ENCODE results near the gene BANP.
"Not testable (repeated sequence)": the region's sequence is repeated elsewhere in the genome, so short reads cannot be mapped to it uniquely, and the experiment has no call there.

The BANP gene

GRCh38 chr16:87950765-87951551 lies at the start of gene BANP:
BANP (plus strand) TSS chr16:87951434; CDS start chr16:87975116, 23,682 bp downstream.
- peak; percentile 98 for DNase-seq (ENCODE audit: low read depth)

- not testable (repeated sequence) for DNase-seq (ENCODE audit: low read depth)
Observed at GRCh38 chr16:87904963-87905362, 46.3 kb upstream of the BANP start.

- DNase-seq (ENCODE audit: low read depth) = not testable (repeated sequence)
Observed at GRCh38 chr16:87905521-87905920, 45.7 kb upstream of the BANP start.

- not testable (repeated sequence) for DNase-seq (ENCODE audit: low read depth)
Observed at GRCh38 chr16:87908101-87908500, 43.1 kb upstream of the BANP start.

- DNase-seq (ENCODE audit: low read depth) = peak; percentile 77
Observed at GRCh38 chr16:87909203-87909935, 41.9 kb upstream of the BANP start.

- not testable (repeated sequence) for DNase-seq (ENCODE audit: low read depth)
Observed at GRCh38 chr16:87911106-87911763, 40.0 kb upstream of the BANP start.

- not testable (repeated sequence) for DNase-seq (ENCODE audit: low read depth)
Observed at GRCh38 chr16:87912691-87913090, 38.5 kb upstream of the BANP start.

GRCh38 chr16:87914021-87914725 lies 37.1 kb upstream of the BANP start:
- not testable (repeated sequence) for DNase-seq (ENCODE audit: low read depth)

GRCh38 chr16:87914812-87915211 lies 36.4 kb upstream of the BANP start:
- no peak for DNase-seq (ENCODE audit: low read depth)

- DNase-seq (ENCODE audit: low read depth) = no peak
Observed at GRCh38 chr16:87917503-87917902, 33.7 kb upstream of the BANP start.

- DNase-seq (ENCODE audit: low read depth) = no peak
Observed at GRCh38 chr16:87918338-87918737, 32.9 kb upstream of the BANP start.

GRCh38 chr16:87918866-87919680 lies 32.2 kb upstream of the BANP start:
- DNase-seq (ENCODE audit: low read depth) = no peak

- DNase-seq (ENCODE audit: low read depth) = no peak
Observed at GRCh38 chr16:87919681-87919994, 31.6 kb upstream of the BANP start.

- DNase-seq (ENCODE audit: low read depth) = no peak
Observed at GRCh38 chr16:87921236-87921773, 29.9 kb upstream of the BANP start.

GRCh38 chr16:87922250-87922871 lies 28.9 kb upstream of the BANP start:
- no peak for DNase-seq (ENCODE audit: low read depth)

GRCh38 chr16:87924041-87924810 lies 27.0 kb upstream of the BANP start:
- DNase-seq (ENCODE audit: low read depth) = no peak

GRCh38 chr16:87924811-87925670 lies 26.2 kb upstream of the BANP start:
- no peak for DNase-seq (ENCODE audit: low read depth)

- peak; percentile 40 for DNase-seq (ENCODE audit: low read depth)
Observed at GRCh38 chr16:87926246-87927194, 24.7 kb upstream of the BANP start.
